ENCODE results near the gene TFPI.
"Not testable (repeated sequence)": the region's sequence is repeated elsewhere in the genome, so short reads cannot be mapped to it uniquely, and the experiment has no call there.

Gene TFPI

DNA sequence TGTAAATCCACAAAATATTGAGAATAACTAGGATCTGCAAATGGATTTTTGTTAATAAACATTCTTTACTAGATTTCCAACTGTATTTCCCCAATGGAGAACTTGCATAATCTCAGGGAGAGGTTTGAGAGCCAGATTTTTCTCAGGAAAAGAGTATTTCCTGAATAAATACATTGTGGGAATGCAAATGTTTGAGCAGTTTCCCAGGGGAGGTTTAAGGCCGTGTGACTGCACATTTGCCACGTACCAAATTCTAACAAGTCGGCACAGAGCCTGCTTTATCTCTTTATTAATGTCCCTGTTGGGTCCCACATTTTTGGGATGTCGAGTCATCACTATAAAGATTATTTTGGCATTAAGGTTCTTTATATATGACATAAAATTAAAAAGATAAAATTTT is 27.0 kb downstream of the TFPI start:
- DNase-seq, result no peak

DNA sequence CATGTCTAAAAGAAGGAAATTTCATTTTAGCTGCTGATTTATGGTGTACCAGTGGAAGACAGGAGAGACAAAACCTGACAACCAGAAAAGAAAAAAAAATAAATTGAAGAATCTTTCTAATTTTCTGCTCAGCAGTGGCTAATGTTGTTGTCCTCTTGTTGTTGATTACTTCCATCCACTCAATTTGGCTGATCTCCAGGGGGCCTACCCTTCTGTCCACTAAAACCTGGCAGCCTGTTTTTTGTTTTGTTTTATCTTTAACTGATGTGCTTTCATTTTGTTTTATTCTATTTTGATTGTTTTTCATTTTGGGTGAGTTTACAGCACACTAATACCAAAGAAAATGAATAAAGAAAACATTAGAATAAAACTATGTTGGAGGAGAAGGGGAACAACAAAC is 27.4 kb downstream of the TFPI start:
- DNase-seq, result no peak

DNA sequence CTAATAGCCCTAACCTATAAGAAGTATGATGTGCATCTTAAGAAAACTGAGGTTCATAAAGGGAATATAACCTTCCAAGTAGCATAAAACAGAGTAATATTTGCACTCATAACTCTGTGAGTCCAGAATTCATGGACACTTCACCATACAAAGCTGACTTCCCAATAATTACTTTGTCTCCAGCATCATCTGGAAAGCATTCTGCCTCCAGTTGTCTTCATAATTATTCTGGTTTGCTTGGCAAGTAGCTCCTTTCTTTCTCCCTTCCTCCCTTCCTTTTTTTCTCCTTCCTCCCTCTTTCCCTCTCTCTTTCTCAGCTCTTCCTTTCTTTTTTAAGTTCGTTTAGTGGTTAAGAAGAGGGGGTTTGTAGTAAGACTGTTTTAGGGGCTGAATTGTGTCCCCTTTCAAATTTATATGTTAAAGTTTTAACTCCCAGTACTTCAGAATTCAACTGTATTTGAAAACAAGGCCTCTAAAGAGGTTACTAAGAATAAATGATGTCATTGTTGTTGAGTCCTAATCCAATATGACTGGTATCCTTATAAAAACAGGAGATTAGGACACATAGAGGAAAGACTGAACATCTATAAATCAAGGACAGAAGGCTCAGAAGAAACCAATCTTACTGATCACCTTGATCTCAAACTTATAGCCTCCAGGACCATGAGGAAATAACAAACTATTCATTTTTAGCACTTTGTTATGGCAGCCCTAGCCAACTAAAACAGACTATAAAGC is 28.9 kb downstream of the TFPI start:
- DNase-seq, result no peak

DNA sequence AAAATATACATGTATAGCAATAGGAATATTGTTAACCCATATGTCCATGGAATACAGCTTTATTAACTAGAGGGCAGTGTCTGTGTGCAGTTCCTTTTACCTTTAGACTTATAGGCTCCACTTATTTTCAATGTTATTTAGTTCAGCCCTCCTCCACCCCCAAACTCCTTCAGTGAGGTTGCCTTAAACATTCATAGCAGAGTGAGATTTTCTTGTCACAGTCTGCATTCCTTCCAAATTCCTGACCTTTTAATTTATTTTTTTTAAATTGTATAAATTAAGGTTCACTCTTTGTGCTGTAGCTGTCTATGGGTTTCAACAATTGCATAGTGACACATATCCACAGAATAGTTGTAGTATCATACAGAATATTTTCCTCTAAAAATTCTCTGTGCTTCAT is 30.9 kb downstream of the TFPI start:
- no peak for DNase-seq

DNA sequence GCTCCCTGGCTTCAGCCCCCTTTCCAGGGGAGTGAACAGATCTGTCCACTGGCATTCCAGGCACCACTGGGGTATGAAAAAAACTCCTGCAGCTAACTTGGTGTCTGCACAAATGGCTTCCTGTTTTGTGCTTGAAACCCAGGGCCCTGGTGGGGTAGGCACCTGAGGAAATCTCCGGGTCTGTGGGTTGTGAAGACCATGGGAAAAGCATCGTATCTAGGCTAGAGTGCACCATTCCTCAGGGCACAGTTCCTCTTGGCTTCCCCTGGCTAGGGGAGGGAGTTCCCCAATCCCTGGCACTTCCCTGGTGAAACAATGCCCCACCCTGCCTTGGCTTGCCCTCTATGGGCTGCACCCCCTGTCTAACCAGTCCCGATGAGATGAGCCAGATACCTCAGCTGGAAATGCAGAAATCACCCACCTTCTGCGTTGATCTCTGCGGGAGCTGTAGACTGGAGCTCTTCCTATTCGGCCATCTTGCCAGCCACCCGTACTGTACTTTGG is 34.1 kb downstream of the TFPI start:
- no peak for DNase-seq

DNA sequence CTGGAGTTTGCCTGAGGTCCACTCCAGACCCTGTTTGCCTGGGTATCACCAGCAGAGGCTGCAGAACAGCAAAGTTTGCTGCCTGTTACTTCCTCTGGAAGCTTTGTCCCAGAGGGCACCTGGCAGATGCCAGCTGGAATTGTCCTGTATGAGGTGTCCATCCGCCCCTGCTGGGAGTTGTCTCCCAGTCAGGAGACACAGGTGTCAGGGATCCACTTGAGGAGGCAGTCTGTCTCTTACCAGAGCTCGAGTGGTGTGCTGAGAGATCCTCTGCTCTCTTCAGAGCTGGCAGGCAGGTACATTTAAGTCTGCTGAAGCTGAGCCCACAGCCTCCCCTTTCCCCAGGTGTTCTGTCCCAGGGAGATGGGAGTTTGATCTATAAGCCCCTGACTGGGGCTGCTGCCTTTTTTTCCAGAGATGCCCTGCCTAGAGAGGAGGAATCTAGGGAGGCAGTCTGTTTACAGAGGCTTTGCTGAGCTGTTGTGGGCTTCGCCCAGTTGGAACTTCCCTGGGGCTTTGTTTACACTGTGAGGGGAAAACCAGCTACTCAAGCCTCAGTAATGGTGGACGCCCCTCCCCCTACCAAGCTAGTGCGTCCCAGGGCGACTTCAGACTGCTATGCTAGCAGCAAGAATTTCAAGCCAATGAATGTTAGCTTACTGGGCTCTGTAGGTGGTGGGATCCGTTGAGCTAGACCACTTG is 34.7 kb downstream of the TFPI start:
- DNase-seq, result no peak

DNA sequence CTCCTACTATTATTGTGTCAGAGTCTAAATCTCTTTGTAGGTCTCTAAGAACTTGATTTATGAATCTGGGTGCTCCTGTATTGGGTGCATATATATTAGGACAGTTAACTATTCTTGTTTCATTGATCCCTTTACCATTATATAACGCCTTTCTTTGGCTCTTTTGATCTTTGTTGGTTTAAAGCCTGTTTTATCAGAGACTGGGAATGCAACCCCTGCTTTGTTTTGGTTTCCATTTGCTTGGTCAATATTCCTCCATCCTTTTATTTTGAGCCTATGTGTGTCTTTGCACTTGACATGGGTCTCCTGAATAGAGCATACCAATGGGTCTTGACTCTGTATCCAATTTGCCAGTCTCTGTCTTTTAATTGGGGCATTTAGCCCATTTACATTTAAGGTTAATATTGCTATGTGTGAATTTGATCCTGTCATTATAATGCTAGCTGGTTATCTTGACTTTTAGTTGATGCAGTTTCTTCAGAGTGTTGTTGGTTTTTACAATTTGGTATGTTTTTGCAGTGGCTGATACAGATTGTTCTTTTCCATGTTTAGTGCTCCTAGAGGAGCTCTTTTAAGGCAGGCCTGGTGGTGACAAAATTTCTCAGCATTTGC is 36.4 kb downstream of the TFPI start:
- not testable (repeated sequence) for DNase-seq

DNA sequence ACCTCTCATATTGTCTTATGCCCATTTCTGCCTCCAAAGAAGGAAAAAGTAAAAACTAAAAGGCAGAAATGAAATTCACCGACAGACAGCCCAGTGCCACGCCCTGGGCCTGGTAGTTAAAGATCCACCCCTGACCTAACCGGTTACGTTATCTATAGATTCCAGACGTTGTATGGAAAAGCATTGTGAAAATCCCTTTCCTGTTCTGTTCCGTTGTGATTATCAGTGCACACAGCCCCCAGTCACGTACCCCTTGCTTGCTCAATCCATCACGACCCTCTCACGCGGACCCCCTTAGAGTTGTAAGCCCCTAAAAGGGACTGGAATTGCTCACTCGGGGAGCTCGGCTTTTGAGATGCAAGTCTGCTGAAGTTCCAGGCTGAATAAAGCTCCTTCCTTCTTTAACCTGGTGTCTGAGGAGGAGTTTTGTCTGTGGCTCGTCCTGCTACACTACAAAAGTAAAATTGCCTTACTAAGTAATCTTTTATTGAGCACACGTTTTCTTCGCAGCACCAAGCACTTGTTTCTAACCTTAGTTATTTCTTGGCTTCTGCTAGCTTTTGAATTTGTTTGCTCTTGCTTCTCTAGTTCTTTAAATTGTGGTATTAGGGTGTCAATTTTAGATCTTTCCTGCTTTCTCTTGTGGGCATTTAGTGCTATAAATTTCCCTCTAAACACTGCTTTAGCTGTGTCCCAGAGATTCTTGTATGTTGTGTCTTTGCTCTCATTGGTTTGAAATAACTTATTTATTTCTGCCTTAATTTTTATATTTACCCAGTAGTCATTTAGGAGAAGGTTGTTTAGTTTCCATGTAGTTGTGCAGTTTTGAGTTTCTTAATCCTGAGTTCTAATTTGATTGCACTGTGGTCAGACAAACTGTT is 37.4 kb downstream of the TFPI start:
- DNase-seq, result not testable (repeated sequence)

DNA sequence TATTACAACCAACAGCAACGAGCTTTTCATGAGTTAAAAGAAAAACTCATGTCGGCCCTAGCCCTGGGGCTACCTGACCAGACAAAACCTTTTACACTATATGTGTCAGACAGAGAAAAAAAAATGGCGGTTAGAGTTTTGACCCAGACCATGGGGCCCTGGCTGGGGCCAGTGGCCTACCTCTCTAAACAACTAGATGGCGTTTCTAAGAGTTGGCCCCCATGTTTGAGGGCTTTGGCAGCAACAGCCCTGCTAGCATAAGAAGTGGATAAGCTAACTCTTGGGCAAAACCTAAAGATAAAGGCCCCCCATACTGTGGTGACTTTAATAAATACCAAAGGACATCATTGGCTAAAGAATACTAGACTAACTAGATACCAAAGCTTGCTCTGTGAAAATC is 39.3 kb downstream of the TFPI start:
- DNase-seq, result no peak

DNA sequence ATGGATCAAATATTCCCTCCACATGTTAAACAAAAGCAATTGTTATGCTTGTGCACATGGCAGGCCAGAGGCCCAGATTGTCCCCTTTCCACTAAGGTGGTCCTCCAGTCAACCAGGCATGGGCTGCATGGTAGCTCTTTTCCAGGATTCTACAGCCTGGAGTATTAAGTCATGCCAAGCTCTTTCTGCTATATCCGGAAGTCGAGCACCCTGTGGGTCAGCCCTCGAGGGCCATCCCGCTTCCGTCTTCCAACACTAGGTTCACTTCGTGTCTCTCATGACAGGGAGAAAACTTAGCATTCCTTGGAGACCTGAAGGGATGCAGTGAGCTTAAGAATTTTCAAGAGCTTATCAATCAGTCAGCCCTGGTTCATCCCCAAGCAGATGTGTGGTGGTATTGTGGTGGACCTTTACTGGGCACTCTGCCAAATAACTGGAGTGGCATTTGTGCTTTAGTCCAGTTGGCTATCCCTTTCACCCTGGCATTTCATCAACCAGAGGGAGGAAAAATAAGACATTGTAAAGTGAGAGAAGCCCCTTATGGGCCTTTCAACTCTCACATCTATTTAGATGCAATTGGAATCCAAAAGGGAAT is 39.9 kb downstream of the TFPI start:
- not testable (repeated sequence) for DNase-seq

DNA sequence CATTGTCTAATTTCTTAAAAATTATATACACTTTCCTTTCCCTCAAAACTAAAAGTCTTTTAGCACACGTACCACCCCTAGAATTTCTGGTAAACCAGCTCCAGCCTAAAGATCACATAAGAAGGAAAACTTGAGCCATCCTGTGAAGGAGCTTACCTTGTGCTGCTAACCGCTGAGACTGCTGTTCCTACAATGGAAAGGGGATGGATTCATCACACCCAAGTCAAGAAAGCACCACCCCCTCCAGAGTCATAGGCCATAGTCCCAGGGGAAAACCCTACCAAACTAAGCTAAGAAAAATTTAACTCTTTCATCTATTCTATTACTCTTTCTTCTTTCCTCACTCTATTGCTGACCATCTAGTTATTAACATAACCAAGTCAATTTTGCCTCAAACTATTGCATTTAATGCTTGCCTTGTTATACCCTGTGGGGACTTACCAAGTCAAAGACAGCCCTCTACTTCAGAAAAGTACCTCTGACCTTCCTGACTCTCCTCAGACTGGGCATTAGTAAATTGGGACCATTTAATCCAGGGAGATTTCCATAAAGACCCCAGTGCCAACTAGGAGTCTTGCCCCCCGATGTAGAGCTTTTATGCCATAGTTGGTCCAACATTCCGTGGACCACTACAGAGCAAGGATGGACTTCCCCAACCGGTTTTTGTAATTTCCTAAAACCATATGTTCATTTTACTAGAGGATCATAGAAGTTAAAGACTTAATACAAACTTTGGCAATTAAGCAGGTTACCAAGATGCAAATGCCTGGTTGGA is 40.6 kb downstream of the TFPI start:
- DNase-seq, result not testable (repeated sequence)

DNA sequence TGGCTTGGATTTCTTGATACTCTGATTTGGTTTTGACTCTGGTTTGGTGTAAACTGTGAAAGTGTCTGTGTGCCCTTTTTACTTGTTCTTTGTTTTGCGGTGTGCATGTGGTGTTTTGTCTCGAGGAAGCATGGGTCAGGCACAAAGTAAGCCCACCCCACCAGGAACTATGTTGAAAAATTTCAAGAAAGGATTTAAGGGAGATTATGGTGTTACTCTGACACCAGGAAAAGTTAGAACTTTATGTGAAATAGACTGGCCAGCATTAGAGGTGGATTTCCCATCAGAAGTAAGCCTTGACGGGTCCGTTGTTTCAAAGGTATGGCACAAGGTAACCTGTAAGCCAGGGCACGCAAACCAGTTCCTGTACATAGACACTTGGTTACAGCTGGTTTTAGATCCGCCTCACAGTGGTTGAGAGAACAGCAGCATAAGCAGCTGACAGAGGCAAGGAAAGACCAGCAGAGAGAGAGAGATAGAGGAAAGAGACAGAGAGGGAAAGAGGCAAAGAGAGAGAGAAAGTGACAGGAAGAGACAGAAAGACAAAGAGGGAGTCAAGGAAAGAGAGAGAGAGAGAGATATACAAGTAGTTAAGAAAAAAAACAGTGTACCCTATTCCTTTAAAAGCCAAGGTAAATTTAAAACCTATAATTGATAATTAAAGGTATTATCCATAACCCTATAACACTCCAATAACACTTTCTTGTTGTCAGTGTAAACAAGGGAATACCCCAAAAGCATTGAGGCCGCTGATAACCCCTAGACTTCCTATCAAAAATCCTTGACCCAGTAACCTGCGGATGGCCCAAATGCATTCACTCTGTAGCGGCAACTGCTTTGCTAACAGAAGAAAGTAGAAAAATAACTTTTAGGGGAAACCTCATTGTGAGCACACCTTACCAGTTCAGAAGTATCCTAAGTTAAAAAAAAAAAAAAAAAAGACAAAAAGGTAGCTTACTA is 42.6 kb downstream of the TFPI start:
- no peak for DNase-seq

DNA sequence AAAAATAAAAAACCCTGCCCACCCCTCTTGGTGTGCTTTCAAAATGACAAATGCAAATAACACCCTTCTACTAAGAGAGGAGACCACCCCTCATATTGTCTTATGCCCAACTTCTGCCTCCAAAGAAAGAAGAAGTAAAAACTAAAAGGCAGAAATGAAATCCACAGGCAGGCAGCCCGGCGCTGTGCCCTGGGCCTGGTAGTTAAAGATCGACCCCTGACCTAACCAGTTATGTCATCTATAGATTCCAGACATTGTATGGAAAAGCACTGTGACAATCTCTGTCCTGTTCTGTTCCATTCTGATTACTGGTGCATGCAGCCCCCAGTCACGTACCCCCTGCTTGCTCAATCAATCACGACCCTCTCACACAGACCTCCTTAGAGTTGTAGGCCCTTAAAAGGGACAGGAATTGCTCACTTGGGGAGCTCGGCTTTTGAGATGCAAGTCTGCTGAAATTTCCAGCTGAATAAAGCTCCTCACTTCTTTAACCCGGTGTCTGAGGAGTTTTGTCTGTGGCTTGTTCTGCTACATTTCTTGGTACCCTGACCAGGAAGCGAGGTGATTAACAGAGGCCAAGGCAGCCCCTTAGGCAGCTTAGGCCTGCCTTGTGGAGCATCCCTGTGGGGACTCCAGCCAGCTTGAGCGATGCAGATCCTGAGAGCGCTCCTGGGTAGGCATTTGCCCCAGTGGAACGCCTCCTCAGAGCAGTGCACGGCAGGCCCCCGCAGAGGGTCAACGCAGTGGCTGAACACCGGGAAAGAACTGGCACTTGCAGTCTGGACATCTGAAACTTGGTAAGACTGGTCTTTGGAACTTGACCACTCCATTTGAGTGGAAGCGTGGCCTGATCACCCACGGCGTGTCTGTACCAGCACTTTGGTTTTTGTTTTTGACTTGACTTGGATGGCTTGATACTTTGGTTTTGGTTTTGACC is 43.5 kb downstream of the TFPI start:
- not testable (repeated sequence) for DNase-seq

DNA sequence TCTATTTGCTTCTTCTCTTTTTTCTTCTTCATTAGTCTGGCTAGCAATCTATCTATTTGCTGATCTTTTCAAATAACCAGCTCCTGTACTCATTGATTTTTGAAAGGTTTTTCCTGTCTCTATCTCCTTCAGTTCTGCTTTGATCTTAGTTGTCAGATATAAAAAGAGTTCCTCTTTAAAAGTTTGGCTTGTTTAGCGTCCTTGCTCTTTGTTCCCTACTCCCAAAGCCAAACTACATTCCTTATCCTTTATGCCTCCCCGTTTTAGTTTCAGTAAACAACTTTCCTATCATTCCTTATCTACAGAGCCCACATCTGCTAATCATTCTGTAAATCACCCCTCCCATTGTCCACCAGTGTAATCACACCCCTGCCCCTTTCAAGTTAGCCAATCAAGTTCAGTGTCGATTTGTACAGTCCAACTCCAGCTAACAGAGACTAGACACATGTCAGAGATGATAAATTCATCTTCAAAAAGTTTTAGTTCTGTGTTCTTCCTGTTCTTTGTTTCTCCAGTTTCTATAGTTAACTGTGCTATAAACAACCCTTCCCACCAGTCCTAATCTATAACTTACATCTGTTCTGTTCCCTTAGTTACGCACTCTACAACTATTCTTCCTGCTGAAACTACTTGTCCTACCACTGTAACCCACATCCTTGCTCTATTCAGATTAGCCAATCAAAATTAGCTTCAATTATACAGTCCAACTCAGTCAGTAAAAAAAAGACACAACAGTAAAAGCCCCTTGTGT is 44.4 kb downstream of the TFPI start:
- no peak for DNase-seq

DNA sequence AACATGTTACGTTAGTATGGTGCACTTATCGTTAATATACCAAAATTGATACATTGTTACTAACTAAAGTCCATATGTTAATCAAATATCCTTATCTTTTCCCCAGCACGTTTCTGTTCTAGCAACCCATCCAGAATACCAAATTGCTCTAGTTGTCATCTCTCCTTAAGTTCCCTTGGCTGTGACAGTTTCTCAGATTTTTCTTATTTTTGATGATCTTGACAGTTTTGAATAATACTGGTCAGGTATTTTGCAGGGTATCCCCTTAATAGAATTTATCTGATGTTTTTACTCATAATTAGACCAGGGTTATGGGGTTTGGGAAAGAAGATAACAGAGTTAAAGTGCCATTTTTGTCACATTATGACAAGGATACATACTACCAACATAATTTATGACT is 47.8 kb downstream of the TFPI start:
- DNase-seq, result no peak

DNA sequence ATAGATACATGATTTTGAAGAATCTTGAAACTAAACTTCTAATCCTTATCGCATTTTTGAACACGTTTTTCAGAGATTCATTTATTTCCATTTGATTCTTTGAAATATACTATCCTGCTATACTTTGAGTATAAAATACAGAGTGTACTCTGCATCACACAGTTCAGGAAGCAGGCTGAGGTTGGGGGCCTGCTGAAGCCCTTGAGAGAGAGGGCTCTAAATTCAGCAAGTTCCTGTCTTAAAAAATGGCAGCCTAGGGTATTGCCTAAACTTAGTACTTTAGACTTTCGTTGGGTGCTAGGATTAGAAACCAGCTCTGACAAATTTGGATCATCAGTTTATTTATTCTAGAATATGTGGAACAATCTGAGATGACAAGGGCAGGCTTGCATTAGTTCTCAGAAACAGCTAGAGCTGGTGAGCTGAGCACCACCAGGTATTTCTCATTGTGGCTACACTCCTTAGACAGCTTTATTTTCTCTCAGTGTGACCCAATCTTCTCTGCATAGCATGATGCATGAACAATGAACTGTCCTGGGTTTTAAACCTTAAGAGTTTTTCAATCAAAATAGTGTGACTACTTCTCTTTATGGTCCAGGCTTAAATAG is 49.1 kb downstream of the TFPI start:
- DNase-seq, result no peak

DNA sequence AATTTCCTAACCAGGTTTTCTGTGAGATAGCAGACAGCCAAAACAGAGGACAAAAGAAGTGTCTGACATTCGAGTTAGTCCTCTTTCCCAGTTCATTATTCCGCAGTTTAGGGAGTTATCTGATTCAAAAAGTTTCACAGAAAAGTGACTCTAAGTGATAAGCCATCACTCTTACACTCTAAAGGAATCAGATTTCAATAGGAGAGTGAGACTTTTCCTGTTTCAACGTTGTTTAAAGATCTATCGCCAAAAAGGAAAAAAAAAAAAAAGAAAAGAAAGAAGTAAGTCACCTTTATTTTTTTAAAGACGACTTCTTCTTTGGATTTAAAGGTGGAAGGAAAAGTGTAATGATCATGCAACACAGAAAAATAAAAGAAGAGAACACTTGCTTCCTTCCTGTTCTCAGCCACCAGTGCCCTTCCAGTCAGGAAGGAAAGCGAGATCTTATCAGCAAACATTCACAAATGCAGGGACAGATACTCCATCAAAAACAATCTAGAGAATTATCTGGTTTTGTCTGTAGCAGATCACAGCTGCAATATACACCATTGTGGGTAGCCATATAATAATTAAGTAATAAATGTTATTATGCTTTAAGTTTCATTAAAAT is 49.8 kb downstream of the TFPI start:
- no peak for DNase-seq

DNA sequence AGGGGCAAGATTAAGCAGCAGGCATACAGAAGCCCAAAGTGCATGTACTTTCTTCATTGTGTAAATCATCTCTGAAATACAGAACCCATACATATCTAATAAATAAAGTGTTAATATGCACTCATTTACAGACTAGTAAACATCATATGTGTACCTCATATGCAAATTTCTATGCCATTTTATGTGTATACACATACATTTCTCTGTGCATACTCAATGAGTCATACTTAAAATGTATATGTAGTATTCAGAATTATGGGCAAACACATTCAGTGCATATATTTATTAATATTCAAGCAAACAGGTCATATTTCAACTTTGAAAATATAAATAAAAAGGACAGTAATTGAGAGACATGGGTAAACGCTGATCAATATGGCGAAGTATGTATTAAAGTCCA is 50.5 kb downstream of the TFPI start:
- DNase-seq, result no peak
